K562 (cell line): ENCODE data around the gene PTPN18. TPM values are rescaled to one million over a fixed set of nuclear protein-coding genes. Genes with fewer than 3 reads are reported as not detected.

Source experiments
- ARID1B ChIP-seq: fragments of 450-650 bp; IDR thresholded peaks from 2 replicates; pipeline ENCODE4 v1.6.1; 2016; ENCODE audit warnings: antibody characterized with exemption, mild to moderate bottlenecking, inconsistent platforms
- C11orf30 ChIP-seq: fragments of 450-650 bp; IDR thresholded peaks from 2 replicates; pipeline ENCODE4 v1.6.1; 2016; ENCODE audit warnings: low read depth, mild to moderate bottlenecking
- CHD2 ChIP-seq: IDR thresholded peaks from 2 replicates; pipeline ENCODE4 v1.6.1; 2011; ENCODE audit warnings: low read depth, low read length
- CTBP1 ChIP-seq: fragments of 450-650 bp; IDR thresholded peaks from 2 replicates; pipeline ENCODE4 v1.6.1; 2016; ENCODE audit warnings: borderline replicate concordance
- DNMT1 ChIP-seq: fragments of 450-650 bp; IDR thresholded peaks from 2 replicates; pipeline ENCODE4 v1.6.1; 2016; ENCODE audit warnings: antibody characterized with exemption, mild to moderate bottlenecking
- FOXJ3 ChIP-seq: sonication (generic); formaldehyde crosslinking; IDR thresholded peaks from 2 replicates; pipeline ENCODE4 v1.4.0; 2020; ENCODE audit warnings: mild to moderate bottlenecking, missing genetic modification reagents
- FOXP1 ChIP-seq: sonication (generic); formaldehyde crosslinking; IDR thresholded peaks from 2 replicates; pipeline ENCODE4 v1.8.0; 2022; ENCODE audit warnings: mild to moderate bottlenecking, missing genetic modification reagents
- GABPB2 ChIP-seq: fragments of 250-450 bp; sonication (Bioruptor Pico); conservative IDR thresholded peaks from 2 replicates; pipeline ENCODE4 v1.5.1; 2021; ENCODE audit warnings: mild to moderate bottlenecking
- KHSRP ChIP-seq: fragments of 450-650 bp; IDR thresholded peaks from 2 replicates; pipeline ENCODE4 v1.6.1; 2017
- KLF6 ChIP-seq: fragments of 250-450 bp; sonication (Bioruptor Pico); IDR thresholded peaks from 2 replicates; pipeline ENCODE4 v1.4.0; 2020; ENCODE audit warnings: mild to moderate bottlenecking, moderate library complexity, borderline replicate concordance
- MCM5 ChIP-seq: fragments of 450-650 bp; IDR thresholded peaks from 2 replicates; pipeline ENCODE4 v1.6.1; 2016; ENCODE audit warnings: low read depth
- MECOM ChIP-seq: fragments of 250-450 bp; sonication (Bioruptor Pico); IDR thresholded peaks from 2 replicates; pipeline ENCODE4 v1.8.0; 2022; ENCODE audit warnings: inconsistent platforms
- MYNN ChIP-seq, 2 experiments: sonication (generic); formaldehyde crosslinking in 1 of 2; IDR thresholded peaks; 2 replicates each; pipeline versions ENCODE4 v1.5.0 to v1.6.1; 2016 to 2020; ENCODE audit warnings: antibody characterized with exemption in 1 of 2, missing genetic modification reagents in 1 of 2
- NRF1 ChIP-seq, 2 experiments: fragments of 450-650 bp; IDR thresholded peaks in 1 of 2; conservative IDR thresholded peaks in 1 of 2; 2 replicates each; pipeline ENCODE4 v1.6.1; 2014; ENCODE audit warnings: mild to moderate bottlenecking in 2 of 2
- SMARCB1 ChIP-seq: IDR thresholded peaks from 2 replicates; pipeline ENCODE4 v1.6.1; 2011; ENCODE audit warnings: improper control_type of control experiment, low read depth; ENCODE audit not compliant: insufficient read length
- SREBF1 ChIP-seq: fragments of 150-350 bp; IDR thresholded peaks from 2 replicates; pipeline ENCODE4 v1.6.1; 2014; ENCODE audit warnings: antibody characterized with exemption, low read depth, low read length, borderline replicate concordance
- XRCC3 ChIP-seq: fragments of 450-650 bp; IDR thresholded peaks from 2 replicates; pipeline ENCODE4 v1.6.1; 2017; ENCODE audit warnings: mild to moderate bottlenecking, moderate library complexity
- ZC3H8 ChIP-seq: fragments of 450-650 bp; IDR thresholded peaks from 2 replicates; pipeline ENCODE4 v1.6.1; 2017
- ZNF316 ChIP-seq: fragments of 450-650 bp; IDR thresholded peaks from 2 replicates; pipeline ENCODE4 v1.6.1; 2016
- ZNF79 ChIP-seq: fragments of 250-450 bp; sonication (Bioruptor Pico); IDR thresholded peaks from 2 replicates; pipeline ENCODE4 v1.4.0; 2020; ENCODE audit warnings: low read depth, mild to moderate bottlenecking, moderate library complexity
- polyA plus RNA-seq, 8 experiments: library from polyadenylated mRNA; depleted of rRNA in 4 of 8; stranded (reverse) in 5 of 8; unstranded in 3 of 8; fragments of >200 nt; fragmentation: Nextera tagmentation in 2 of 8; fragmentation: Illumina TruSeq in 1 of 8; extraction: Ambion mirVana in 2 of 8; extraction: Trizol in 1 of 8; gene quantifications; 2 replicates each; pipeline versions ENCODE4 v1.2.1 to v1.2.3, GENCODE V29; 2011 to 2014; ENCODE audit warnings: inconsistent platforms in 1 of 8, missing spikeins in 1 of 8
- total RNA-seq, 7 experiments: library from RNA; depleted of rRNA in 6 of 7; stranded (reverse); fragments of >200 nt in 6 of 7; fragmentation: Illumina TruSeq in 2 of 7; extraction: Trizol in 2 of 7; gene quantifications; 2 replicates each; pipeline versions ENCODE4 v1.2.1 to v1.2.3, GENCODE V29; 2011 to 2021; ENCODE audit warnings: low replicate concordance in 1 of 7
- TF ChIP-seq, protein P1 (sequence below), 3 experiments: fragments of 200-800 bp in 1 of 3; sonication (Bioruptor generic) in 1 of 3; sonication (generic) in 1 of 3; formaldehyde crosslinking in 1 of 3; IDR thresholded peaks; 2 replicates each; pipeline versions ENCODE4 v1.6.1 to v1.8.0; 2016 to 2022; ENCODE audit warnings: mild to moderate bottlenecking in 2 of 3, missing compliant biosample characterization in 2 of 3, missing genetic modification characterization in 2 of 3, missing genetic modification reagents in 1 of 3
- TF ChIP-seq, protein P2 (sequence below): sonication (generic); formaldehyde crosslinking; IDR thresholded peaks from 2 replicates; pipeline ENCODE4 v1.8.1; 2023; ENCODE audit warnings: mild to moderate bottlenecking, missing genetic modification reagents
- TF ChIP-seq, protein P3 (sequence below), 2 experiments: IDR thresholded peaks in 1 of 2; conservative IDR thresholded peaks in 1 of 2; 2 replicates each; pipeline ENCODE4 v1.6.1; 2016; ENCODE audit warnings: low read depth in 2 of 2, mild to moderate bottlenecking in 1 of 2, missing compliant biosample characterization in 1 of 2, missing genetic modification characterization in 1 of 2, moderate library complexity in 1 of 2
- TF ChIP-seq, protein P4 (sequence below): IDR thresholded peaks from 2 replicates; pipeline ENCODE4 v1.6.1; 2011; ENCODE audit not compliant: insufficient read length; ENCODE audit errors: extremely low read depth

The PTPN18 gene
- total and polyA plus RNA-seq, 9 of the 15 experiments (the other 6 are each of a cell fraction or from before 2014, with no cell fraction given): 11.6 to 90.7 (median 49.6) TPM

DNA sequence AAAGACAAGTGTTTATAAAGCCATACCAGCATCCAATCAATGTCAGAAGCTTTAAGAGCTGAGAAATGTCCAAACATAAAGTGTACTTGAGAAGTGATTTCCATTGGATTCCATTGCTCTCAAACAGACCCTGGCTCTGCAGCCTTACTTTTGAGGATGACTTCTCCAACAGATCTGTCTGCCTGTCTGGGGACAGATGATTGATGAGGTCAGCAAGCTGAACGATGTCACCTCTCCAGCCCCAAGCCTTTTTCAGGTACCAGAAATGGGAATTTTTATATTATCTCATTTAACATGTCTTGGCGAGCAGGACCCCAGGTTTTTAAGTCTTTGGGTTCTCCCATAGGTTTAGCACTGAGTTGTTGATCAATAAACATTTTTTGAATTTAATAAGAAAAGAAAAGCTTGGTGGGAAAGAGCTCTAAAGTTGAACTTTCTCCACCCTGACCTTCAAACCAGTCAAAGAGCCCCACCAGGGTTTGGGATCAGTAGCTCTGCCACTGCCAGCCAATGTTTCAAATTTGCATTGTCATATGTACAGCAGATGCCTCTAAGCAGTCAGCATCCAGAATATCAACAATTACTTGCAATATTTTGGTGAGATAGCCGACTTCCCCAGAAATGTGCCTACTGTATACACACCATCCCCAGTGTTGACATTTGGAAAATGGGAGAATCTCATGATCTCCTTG is 22.5 kb downstream of the PTPN18 start (continued):
- TF ChIP-seq GABPB2 (CRISPR knock-in tag) (no peak), MYNN (IDR thresholded peaks at IDR 0.05) (no peak), MYNN (CRISPR knock-in tag; IDR thresholded peaks at IDR 0.05) (no peak), FOXJ3 (CRISPR knock-in tag) (no peak), SREBF1 (no peak), FOXP1 (CRISPR knock-in tag) (no peak), MECOM (peak; percentile 95), NRF1 (conservative IDR thresholded peaks at IDR 0.05 in 1 of 2, IDR thresholded peaks at IDR 0.05 in 1 of 2) (no peak), ARID1B (peak; percentile 56), KLF6 (CRISPR knock-in tag) (no peak), DNMT1 (no peak), ZNF79 (CRISPR knock-in tag) (no peak), CHD2 (no peak), ZC3H8 (no peak), CTBP1 (0 out of 2 replicates have a peak, but pooled peaks have one; percentile 11), MCM5 (no peak), XRCC3 (no peak), KHSRP (no peak), C11orf30 (peak; percentile 87), SMARCB1 (no peak), ZNF316 (peak; percentile 97)
- TF ChIP-seq, protein P1, sequence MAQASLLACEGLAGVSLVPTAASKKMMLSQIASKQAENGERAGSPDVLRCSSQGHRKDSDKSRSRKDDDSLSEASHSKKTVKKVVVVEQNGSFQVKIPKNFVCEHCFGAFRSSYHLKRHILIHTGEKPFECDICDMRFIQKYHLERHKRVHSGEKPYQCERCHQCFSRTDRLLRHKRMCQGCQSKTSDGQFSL (CRISPR knock-in tag; IDR thresholded peaks at IDR 0.05): no peak
- TF ChIP-seq, protein P1 (tag; IDR thresholded peaks at IDR 0.05): no peak
- TF ChIP-seq, protein P2, sequence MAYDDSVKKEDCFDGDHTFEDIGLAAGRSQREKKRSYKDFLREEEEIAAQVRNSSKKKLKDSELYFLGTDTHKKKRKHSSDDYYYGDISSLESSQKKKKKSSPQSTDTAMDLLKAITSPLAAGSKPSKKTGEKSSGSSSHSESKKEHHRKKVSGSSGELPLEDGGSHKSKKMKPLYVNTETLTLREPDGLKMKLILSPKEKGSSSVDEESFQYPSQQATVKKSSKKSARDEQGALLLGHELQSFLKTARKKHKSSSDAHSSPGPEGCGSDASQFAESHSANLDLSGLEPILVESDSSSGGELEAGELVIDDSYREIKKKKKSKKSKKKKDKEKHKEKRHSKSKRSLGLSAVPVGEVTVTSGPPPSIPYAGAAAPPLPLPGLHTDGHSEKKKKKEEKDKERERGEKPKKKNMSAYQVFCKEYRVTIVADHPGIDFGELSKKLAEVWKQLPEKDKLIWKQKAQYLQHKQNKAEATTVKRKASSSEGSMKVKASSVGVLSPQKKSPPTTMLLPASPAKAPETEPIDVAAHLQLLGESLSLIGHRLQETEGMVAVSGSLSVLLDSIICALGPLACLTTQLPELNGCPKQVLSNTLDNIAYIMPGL (CRISPR knock-in tag): no peak
- TF ChIP-seq, protein P3, sequence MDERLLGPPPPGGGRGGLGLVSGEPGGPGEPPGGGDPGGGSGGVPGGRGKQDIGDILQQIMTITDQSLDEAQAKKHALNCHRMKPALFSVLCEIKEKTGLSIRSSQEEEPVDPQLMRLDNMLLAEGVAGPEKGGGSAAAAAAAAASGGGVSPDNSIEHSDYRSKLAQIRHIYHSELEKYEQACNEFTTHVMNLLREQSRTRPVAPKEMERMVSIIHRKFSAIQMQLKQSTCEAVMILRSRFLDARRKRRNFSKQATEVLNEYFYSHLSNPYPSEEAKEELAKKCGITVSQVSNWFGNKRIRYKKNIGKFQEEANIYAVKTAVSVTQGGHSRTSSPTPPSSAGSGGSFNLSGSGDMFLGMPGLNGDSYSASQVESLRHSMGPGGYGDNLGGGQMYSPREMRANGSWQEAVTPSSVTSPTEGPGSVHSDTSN (CRISPR knock-in tag; IDR thresholded peaks at IDR 0.05; ENCODE audit: low read depth): peak; percentile 71
- TF ChIP-seq, protein P3 (tag; conservative IDR thresholded peaks at IDR 0.05; ENCODE audit: low read depth): peak; percentile 86
- TF ChIP-seq, protein P4, sequence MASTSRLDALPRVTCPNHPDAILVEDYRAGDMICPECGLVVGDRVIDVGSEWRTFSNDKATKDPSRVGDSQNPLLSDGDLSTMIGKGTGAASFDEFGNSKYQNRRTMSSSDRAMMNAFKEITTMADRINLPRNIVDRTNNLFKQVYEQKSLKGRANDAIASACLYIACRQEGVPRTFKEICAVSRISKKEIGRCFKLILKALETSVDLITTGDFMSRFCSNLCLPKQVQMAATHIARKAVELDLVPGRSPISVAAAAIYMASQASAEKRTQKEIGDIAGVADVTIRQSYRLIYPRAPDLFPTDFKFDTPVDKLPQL: no peak
